ENCODE data around the gene SNRNP25. TPM values are rescaled to one million over a fixed set of nuclear protein-coding genes. Genes with fewer than 3 reads are reported as not detected.
A peak's percentile ranks its signal among the peaks of the same experiment; 100 is the strongest.

SNRNP25 gene
- polyA plus RNA-seq, 3 donors: 40.0 to 54.0 (median 45.0) TPM

DNA sequence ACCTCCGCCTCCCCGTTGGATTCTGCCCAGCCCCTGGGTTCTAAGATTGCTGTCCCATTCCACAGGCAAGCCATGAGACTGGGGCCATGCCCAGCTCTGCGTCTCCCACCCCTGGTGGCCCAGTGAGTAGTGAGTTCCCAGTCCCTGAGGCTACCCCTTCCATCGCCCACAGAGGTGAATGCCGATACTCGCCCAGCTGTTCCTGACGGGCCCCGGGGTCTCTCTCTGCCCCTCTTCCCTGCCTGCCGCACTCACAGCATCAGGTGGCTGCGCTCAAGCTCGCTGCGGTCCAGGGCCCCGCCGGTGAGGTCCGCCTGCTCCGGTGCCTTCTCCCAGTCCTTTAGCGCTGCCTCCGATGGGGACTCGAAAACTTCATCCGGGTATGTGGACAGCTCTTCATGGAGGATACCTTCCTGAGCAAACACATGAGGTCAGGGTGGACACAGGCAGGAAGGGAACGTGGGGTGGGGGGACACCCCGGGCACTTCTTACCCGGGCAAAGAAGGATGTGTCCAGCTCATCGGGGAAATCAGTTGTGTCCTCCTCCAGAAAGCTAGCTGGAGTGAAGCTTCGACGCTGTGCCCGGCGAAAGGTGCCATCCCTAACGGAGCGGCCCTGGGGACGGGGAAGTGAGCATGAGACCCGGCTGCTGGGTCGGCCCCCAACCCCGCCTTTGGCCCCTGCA is 8.8 kb downstream of the SNRNP25 start:
- no peak for DNase-seq (ENCODE audit: low read depth in 3 of 3, low spot score in 2 of 3)

DNA sequence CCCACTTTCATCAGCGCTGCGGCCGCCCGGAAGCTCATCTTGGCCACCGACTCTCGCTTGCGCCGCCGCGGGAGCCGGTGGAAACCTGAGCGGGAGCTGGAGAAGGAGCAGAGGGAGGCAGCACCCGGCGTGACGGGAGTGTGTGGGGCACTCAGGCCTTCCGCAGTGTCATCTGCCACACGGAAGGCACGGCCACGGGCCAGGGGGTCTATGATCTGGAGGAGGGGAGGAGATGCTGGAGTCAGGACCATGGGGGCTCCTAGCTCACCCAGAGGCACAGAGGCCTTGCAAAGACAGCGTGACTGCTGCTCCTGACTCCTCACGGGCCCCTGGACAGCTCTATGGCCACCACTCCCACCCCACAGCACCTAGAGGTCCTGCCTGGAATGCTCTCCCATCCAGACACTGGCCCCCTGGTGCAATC is 9.4 kb downstream of the SNRNP25 start:
- DNase-seq (ENCODE audit: low read depth in 3 of 3, low spot score in 2 of 3): no peak

GRCh38 chr16:63466-63865 is 9.8 kb downstream of the SNRNP25 start:
- no peak for DNase-seq (ENCODE audit: low read depth in 3 of 3, low spot score in 2 of 3)

DNA sequence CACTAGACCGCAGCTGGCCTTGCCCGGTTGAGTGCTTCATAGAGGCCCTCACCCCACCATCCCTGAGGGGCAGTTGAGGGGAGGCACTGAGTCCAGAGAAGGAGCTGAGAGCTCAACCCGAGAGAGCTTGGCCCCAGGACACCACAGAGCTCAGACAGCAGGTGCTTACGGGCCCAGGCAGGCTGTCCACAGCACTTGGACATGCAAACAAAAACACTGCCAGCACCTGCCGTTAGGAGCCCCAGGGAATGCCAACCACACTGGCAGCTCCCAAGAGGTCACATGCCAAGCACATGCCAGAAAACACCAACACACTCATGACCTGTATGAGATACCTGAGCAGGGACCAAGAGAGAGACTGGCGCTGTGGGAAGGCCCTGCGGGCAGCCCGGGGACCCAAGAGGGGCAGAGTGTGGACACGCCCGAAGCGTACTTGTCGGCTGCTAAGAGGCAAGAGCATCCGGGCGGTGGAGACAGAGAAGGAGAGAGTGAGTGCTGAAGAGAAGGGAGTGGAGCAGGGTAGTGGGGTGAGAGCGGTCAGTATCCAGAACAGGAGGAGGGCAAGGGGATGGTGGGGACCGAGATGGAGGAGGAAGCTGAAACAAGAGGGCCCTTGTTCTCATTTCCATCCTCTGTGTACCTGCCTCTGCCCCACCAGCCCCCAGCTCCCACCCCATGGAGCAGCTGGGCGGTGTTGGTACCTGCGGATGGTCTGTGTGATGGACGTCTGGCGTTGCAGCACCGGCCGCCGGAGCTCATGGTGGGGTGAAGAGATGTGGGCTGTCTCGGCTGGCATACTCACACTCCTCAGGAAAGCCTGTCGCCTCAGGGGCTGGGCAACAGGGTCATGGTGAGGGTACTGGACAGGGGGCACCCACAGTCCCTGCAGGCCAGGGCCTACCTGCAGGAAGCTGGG is 10.6 kb downstream of the SNRNP25 start:
- DNase-seq (ENCODE audit: low read depth in 3 of 3, low spot score in 2 of 3): no peak

DNA sequence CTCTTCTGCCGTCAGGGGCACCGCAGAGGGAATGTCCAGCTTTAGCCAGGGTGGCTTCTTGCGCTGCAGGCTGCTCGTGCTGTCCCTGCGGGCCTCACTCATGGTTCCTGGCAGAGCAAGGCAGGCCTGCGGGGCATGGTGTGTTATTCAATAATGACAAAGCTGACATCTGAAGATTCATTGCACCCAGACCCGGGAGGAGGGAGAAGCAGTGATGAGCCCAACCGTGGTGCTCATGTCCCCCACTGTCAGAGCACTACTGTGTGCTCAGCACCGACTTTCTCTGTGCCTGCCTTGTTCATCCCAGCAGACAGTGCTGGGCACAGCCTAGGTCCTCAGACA is 11.3 kb downstream of the SNRNP25 start:
- DNase-seq (ENCODE audit: low read depth in 3 of 3, low spot score in 2 of 3): no peak

- no peak for DNase-seq (ENCODE audit: low read depth in 3 of 3, low spot score in 2 of 3)
These were observed 12.1 kb downstream of the SNRNP25 start for GRCh38 chr16:65745-66144.

DNA sequence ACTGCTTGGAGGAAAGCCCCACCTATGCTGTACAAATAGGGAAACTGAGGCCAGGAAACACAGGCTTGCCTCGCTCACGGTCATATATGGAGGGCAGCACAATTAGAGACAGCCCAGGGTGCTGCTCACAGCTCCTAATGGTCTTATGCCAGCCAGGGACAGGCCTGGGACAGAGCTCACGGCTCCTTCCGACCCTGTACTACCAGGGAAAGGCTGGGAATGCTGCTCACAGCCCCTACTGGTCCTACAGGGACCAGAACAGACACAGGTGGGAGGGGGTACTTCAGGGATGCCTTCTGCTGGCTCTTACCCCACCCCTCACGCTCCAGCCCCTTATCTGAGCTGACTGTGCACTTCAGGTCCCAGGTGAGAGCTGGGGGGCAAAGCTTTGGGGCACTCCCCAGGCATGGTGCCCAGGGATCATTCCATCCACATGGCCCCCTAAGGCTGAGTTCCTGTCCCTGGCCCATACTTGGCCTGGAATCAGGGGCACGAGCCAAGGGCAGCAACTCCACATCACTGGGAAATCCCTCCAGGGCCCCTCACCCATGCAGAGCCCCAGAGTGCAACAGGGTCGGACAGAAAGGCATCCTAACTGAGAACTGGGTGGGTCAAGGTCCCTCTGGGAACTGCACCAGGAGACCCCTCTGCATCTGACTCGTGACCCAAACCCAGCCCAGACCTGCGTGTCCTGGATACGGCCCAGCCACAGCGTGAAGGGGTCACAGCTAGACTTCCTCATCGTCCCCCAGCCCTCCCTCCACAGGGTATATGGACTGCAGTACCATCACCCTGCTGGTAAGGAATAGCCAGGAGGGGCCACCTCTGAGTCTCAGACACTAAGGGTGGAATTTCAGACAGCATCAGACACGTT is 12.9 kb downstream of the SNRNP25 start:
- no peak for DNase-seq (ENCODE audit: low read depth in 3 of 3, low spot score in 2 of 3)

DNA sequence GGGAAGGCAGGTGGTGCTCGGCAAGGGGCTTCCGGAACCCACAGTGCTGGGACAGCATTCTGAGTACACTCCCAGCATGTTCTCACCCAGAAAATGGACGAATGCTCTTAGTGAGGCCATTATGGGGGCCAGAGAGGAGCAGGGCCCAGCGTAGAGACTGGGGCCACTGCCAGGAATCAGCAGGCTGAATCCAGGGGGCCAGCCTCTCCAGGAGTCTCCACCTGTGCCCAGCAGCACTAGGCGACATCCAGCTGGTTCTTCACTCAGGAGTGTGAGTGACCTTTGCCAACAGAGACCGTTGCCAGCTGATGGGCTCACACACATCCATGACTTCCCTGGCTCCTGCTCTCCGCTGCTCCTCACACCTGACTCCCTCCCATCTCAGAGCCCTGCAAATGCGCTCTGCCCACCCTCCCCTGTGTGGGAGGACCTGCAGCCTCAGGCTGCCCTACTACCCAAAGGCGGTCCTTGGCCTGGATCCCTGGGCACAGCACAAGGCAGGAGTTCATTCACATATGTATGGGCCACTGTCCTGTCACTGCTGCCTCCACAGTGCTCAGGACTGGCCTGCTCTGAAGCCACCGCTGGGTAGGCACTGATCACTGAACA is 13.7 kb downstream of the SNRNP25 start:
- no peak for DNase-seq (ENCODE audit: low read depth in 3 of 3, low spot score in 2 of 3)

DNA sequence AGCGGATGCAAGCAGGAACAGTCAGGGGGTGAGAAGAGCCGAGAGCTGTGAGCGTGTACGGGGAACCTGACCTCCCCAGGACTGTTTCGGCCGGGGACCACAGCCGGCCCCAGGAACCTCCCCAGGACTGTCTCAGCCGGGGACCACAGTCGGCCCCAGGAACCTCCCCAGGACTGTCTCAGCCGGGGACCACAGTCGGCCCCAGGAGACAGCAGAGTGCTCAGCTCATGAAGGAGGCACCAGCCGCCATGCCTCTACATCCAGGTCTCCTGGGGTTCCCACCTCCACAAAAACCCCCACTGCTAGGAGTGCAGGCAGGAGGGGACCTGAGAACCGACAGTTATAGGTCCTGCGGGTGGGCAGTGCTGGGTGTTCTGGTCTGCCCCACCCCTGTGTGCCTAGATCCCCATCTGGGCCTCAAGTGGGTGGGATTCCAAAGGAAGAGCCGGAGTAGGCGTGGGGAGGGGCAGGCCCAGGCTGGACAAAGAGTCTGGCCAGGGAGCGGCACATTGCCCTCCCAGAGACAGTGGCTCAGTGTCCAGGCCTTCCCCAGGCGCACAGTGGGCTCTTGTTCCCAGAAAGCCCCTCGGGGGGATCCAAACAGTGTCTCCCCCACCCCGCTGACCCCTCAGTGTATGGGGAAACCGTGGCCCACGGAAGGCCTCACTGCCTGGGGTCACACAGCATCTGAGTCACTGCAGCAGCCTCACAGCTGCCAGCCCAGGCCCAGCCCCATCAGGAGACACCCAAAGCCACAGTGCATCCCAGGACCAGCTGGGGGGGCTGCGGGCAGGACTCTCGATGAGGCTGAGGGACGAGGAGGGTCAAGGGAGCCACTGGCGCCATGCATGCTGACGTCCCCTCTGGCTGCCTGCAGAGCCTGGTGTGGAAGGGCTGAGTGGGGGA is 14.5 kb downstream of the SNRNP25 start:
- DNase-seq (ENCODE audit: low read depth in 3 of 3, low spot score in 2 of 3): no peak

DNA sequence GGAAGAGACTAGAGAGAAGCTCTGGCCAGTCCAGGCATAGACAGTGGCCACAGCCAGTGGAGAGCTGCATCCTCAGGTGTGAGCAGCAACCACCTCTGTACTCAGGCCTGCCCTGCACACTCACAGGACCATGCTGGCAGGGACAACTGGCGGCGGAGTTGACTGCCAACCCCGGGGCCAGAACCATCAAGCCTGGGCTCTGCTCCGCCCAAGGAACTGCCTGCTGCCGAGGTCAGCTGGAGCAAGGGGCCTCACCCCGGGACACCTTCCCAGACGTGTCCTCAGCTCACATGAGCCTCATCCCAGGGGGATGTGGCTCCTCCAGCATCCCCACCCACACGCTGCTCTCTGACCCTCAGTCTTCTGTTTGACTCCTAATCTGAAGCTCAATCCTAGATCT is 15.6 kb downstream of the SNRNP25 start:
- DNase-seq (ENCODE audit: low read depth in 3 of 3, low spot score in 2 of 3): no peak

DNA sequence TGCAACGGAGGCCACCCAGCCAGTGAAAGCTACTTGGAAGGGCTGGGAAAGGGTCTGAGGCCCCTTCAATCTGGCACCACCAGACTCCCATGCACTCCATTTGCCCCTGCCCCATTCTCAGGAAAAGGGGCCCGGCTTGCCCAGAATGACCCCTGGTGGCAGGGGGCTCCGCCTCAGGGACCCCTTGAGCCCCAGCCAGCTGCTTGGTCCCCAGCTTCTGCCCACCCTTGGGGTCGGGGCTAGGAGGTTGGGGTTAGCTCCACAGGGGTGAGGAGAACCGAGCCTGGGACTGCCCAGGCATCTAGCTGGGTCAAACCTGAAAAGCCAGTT is 17.5 kb downstream of the SNRNP25 start:
- no peak for DNase-seq (ENCODE audit: low read depth in 3 of 3, low spot score in 2 of 3)

GRCh38 chr16:71540-72401 is 18.1 kb downstream of the SNRNP25 start:
- DNase-seq (ENCODE audit: low read depth in 3 of 3, low spot score in 2 of 3): peak in 1 of 3 donors; percentile 58

GRCh38 chr16:72561-73548 is 19.2 kb downstream of the SNRNP25 start, which contains the start of gene RHBDF1:
TSS of gene RHBDF1 (minus strand) at chr16:72631. CDS start at chr16:65015, 7,616 bp downstream.
- DNase-seq (ENCODE audit: low read depth in 3 of 3, low spot score in 2 of 3): no peak

DNA sequence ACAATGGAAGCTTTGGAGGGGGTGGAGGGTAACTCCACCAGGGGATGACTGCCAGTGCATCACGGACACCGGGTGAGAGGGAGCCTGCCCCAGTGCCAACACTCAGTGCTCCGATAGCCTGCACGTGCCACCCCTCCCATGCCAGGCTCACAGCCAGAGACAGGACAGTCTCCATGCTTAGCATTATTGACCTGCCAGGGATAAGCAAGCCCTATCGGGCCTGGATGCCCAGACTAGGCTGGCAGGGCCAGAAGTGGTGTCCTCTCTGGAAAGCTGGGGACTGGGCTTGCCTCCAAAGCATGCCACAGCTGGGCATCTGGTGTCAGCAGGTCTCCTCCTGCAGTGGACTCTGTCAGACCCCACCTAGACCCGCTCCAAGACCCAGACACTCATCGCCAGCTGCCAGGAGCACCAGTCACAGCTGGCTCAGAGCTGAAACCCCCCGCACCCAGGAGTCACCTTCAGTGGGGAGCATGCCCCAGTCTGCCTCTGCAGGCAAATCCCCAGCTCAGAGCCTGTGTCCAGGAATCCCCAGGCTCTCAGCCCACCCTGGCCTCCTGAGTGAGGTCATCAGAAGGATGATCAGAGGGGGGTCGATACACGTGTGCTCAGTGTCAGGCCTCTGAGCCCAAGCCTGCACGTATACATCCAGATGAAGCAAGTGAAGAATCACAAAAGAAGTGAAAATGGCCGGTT is 20.6 kb downstream of the SNRNP25 start:
- DNase-seq (ENCODE audit: low read depth in 3 of 3, low spot score in 2 of 3): no peak

DNA sequence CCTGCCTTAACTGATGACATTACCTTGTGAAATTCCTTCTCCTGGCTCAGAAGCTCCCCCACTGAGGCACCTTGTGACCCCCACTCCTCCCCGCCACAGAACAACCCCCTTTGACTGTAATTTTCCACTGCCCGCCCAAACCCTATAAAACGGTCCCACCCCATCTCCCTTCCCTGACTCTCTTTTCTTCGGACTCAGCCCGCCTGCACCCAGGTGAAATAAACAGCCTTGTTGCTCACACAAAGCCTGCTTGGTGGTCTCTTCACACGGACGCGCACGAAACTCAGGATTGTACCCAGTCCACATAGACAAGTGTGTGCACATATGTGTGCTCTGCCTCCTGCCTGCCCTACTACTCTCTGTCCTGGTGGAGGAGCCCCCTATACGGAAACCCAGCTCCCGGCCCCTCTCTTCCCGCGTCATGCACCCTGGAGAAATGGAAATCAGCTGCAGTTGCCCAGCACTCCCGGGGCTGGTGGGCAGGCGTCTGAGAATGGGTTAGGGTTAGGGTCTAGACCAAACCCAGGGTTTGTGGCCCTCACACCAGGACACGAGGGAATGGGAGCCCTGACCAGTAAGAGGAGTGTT is 21.2 kb downstream of the SNRNP25 start:
- DNase-seq (ENCODE audit: low read depth in 3 of 3, low spot score in 2 of 3): no peak
